ENCODE data around the gene DNAJB6. TPM values are rescaled to one million over a fixed set of nuclear protein-coding genes. Genes with fewer than 3 reads are reported as not detected.

The DNAJB6 gene
- total and polyA plus RNA-seq, 3 experiments from 2014 or later, result 121 to 147 (median 124) TPM

- POLR2A ChIA-PET, result no interaction called here
- peaks cover 11 to 30% (median 19%) of the 10 kb centered on the region in 3 donors for H3K4me1 Mint-ChIP-seq
- Histone ChIP-seq H3K9me3 (ENCODE audit: low read length) (no peaks in the 10 kb centered on the region), H3K27ac (ENCODE audit: low read depth, low read length) (peak overlapping the region; percentile 51), H3K27me3 (ENCODE audit: insufficient read depth, low read length, poor library complexity, severe bottlenecking) (no peaks in the 10 kb centered on the region), H3K4me3 (ENCODE audit: low read length) (no peak overlapping the region), H3K4me1 (ENCODE audit: insufficient read depth, low read length) (peaks cover 10% of the 10 kb centered on the region), H3K36me3 (ENCODE audit: insufficient read depth, low read length) (no peaks in the 10 kb centered on the region)
- CTCF ChIA-PET, result no interaction called here
- H3K27me3 Mint-ChIP-seq, result no peaks in the 10 kb centered on the region
- peak overlapping the region; percentile 3 to 74 (median 70) for H3K4me3 Mint-ChIP-seq
- peak overlapping the region; percentile 26 to 97 (median 91) for H3K27ac Mint-ChIP-seq
- peaks cover 0 to 67% (median 18%) of the 10 kb centered on the region in 3 donors for H3K36me3 Mint-ChIP-seq
- peak in 3 of 5 donors; percentile 21 to 65 (median 38) for DNase-seq
- no peaks in the 10 kb centered on the region for H3K9me3 Mint-ChIP-seq
These were observed 75.2 kb downstream of the DNAJB6 start for GRCh38 chr7:157412021-157412443.

GRCh38 chr7:157412491-157413180 lies 75.8 kb downstream of the DNAJB6 start:
- CTCF ChIA-PET, result no interaction called here
- Histone ChIP-seq H3K27me3 (ENCODE audit: insufficient read depth, low read length, poor library complexity, severe bottlenecking) (no peaks in the 10 kb centered on the region), H3K9me3 (ENCODE audit: low read length) (no peaks in the 10 kb centered on the region), H3K36me3 (ENCODE audit: insufficient read depth, low read length) (no peaks in the 10 kb centered on the region), H3K4me3 (ENCODE audit: low read length) (no peak overlapping the region), H3K27ac (ENCODE audit: low read depth, low read length) (peak overlapping the region; percentile 13), H3K4me1 (ENCODE audit: insufficient read depth, low read length) (peaks cover 10% of the 10 kb centered on the region)
- peaks cover 11 to 30% (median 19%) of the 10 kb centered on the region in 3 donors for H3K4me1 Mint-ChIP-seq
- POLR2A ChIA-PET, result no interaction called here
- H3K36me3 Mint-ChIP-seq, result peaks cover 0 to 69% (median 19%) of the 10 kb centered on the region in 3 donors
- H3K9me3 Mint-ChIP-seq, result no peaks in the 10 kb centered on the region
- no peaks in the 10 kb centered on the region for H3K27me3 Mint-ChIP-seq
- no peak for DNase-seq
- peak overlapping the region in 4 of 7 donors; percentile 3 to 73 (median 69) for H3K4me3 Mint-ChIP-seq
- H3K27ac Mint-ChIP-seq, result peak overlapping the region in 4 of 8 donors; percentile 11 to 97 (median 71)

- ChIA-PET POLR2A (no interaction called here), CTCF (interaction anchor here (1.1 to 1.2 kb wide), 2 partner anchors 19 to 27 kb away, joined by 3 read pairs; no protein-coding TSS in a partner anchor)
- Mint-ChIP-seq H3K27ac (peak overlapping the region in 4 of 8 donors; percentile 21 to 73 (median 36)), H3K36me3 (peaks cover 0 to 61% (median 16%) of the 10 kb centered on the region in 3 donors), H3K4me1 (peaks cover 11 to 30% (median 19%) of the 10 kb centered on the region in 3 donors), H3K4me3 (peak overlapping the region in 1 of 7 donors; percentile 79), H3K27me3 (no peaks in the 10 kb centered on the region), H3K9me3 (no peaks in the 10 kb centered on the region)
- no peak overlapping the region for H3K4me3 ChIP-seq (ENCODE audit: low read length)
- no peaks in the 10 kb centered on the region for H3K36me3 ChIP-seq (ENCODE audit: insufficient read depth, low read length)
- no peaks in the 10 kb centered on the region for H3K9me3 ChIP-seq (ENCODE audit: low read length)
- H3K4me1 ChIP-seq (ENCODE audit: insufficient read depth, low read length), result peaks cover 10% of the 10 kb centered on the region
- no peak overlapping the region for H3K27ac ChIP-seq (ENCODE audit: low read depth, low read length)
- DNase-seq, result no peak
- no peaks in the 10 kb centered on the region for H3K27me3 ChIP-seq (ENCODE audit: insufficient read depth, low read length, poor library complexity, severe bottlenecking)
These were observed 77.3 kb downstream of the DNAJB6 start for GRCh38 chr7:157413881-157414701.

- H3K4me1 ChIP-seq (ENCODE audit: insufficient read depth, low read length), result peaks cover 10% of the 10 kb centered on the region
- peak in 1 of 5 donors; percentile 37 for DNase-seq
- H3K36me3 ChIP-seq (ENCODE audit: insufficient read depth, low read length), result no peaks in the 10 kb centered on the region
- H3K27me3 ChIP-seq (ENCODE audit: insufficient read depth, low read length, poor library complexity, severe bottlenecking), result no peaks in the 10 kb centered on the region
- no peaks in the 10 kb centered on the region for H3K9me3 ChIP-seq (ENCODE audit: low read length)
- Mint-ChIP-seq H3K9me3 (no peaks in the 10 kb centered on the region), H3K27me3 (no peaks in the 10 kb centered on the region), H3K4me3 (no peak overlapping the region), H3K4me1 (peaks cover 11 to 30% (median 19%) of the 10 kb centered on the region in 3 donors), H3K27ac (peak overlapping the region in 2 of 8 donors; percentile 42 to 73), H3K36me3 (peaks cover 0 to 60% (median 16%) of the 10 kb centered on the region in 3 donors)
- POLR2A ChIA-PET, result no interaction called here
- no peak overlapping the region for H3K4me3 ChIP-seq (ENCODE audit: low read length)
- no peak overlapping the region for H3K27ac ChIP-seq (ENCODE audit: low read depth, low read length)
- CTCF ChIA-PET, result interaction anchor here (1.1 to 1.2 kb wide), 2 partner anchors 18 to 28 kb away, joined by 3 read pairs; no protein-coding TSS in a partner anchor
These were observed 77.9 kb downstream of the DNAJB6 start for GRCh38 chr7:157414702-157415096.

- H3K4me1 Mint-ChIP-seq, result peaks cover 11 to 28% (median 19%) of the 10 kb centered on the region in 3 donors
- Histone ChIP-seq H3K4me3 (ENCODE audit: low read length) (no peak overlapping the region), H3K27ac (ENCODE audit: low read depth, low read length) (no peak overlapping the region), H3K4me1 (ENCODE audit: insufficient read depth, low read length) (peaks cover 10% of the 10 kb centered on the region), H3K9me3 (ENCODE audit: low read length) (no peaks in the 10 kb centered on the region), H3K36me3 (ENCODE audit: insufficient read depth, low read length) (no peaks in the 10 kb centered on the region), H3K27me3 (ENCODE audit: insufficient read depth, low read length, poor library complexity, severe bottlenecking) (no peaks in the 10 kb centered on the region)
- H3K36me3 Mint-ChIP-seq, result peaks cover 0 to 59% (median 16%) of the 10 kb centered on the region in 3 donors
- DNase-seq, result no peak
- no peak overlapping the region for H3K27ac Mint-ChIP-seq
- CTCF ChIA-PET, result interaction anchor here (1.1 kb wide), 1 partner anchor 29 kb away, joined by 3 read pairs; no protein-coding TSS in a partner anchor
- no peaks in the 10 kb centered on the region for H3K27me3 Mint-ChIP-seq
- no peak overlapping the region for H3K4me3 Mint-ChIP-seq
- POLR2A ChIA-PET, result no interaction called here
- no peaks in the 10 kb centered on the region for H3K9me3 Mint-ChIP-seq
These were observed 78.7 kb downstream of the DNAJB6 start for GRCh38 chr7:157415486-157415885.

GRCh38 chr7:157416011-157416410 lies 79.2 kb downstream of the DNAJB6 start:
- no peak overlapping the region for H3K27ac Mint-ChIP-seq
- H3K4me1 Mint-ChIP-seq, result peaks cover 11 to 27% (median 19%) of the 10 kb centered on the region in 3 donors
- H3K4me3 Mint-ChIP-seq, result no peak overlapping the region
- no peaks in the 10 kb centered on the region for H3K36me3 ChIP-seq (ENCODE audit: insufficient read depth, low read length)
- H3K9me3 Mint-ChIP-seq, result no peaks in the 10 kb centered on the region
- ChIA-PET CTCF (no interaction called here), POLR2A (no interaction called here)
- H3K27me3 ChIP-seq (ENCODE audit: insufficient read depth, low read length, poor library complexity, severe bottlenecking), result no peaks in the 10 kb centered on the region
- no peak overlapping the region for H3K4me3 ChIP-seq (ENCODE audit: low read length)
- H3K27me3 Mint-ChIP-seq, result no peaks in the 10 kb centered on the region
- no peaks in the 10 kb centered on the region for H3K9me3 ChIP-seq (ENCODE audit: low read length)
- H3K27ac ChIP-seq (ENCODE audit: low read depth, low read length), result no peak overlapping the region
- peaks cover 0 to 59% (median 16%) of the 10 kb centered on the region in 3 donors for H3K36me3 Mint-ChIP-seq
- DNase-seq, result no peak
- H3K4me1 ChIP-seq (ENCODE audit: insufficient read depth, low read length), result peaks cover 10% of the 10 kb centered on the region

GRCh38 chr7:157418204-157419034 lies 81.6 kb downstream of the DNAJB6 start:
- H3K27me3 Mint-ChIP-seq, result no peaks in the 10 kb centered on the region
- no peak overlapping the region for H3K27ac ChIP-seq (ENCODE audit: low read depth, low read length)
- H3K9me3 ChIP-seq (ENCODE audit: low read length), result no peaks in the 10 kb centered on the region
- no peak overlapping the region for H3K4me3 Mint-ChIP-seq
- ChIA-PET CTCF (no interaction called here), POLR2A (no interaction called here)
- H3K4me1 ChIP-seq (ENCODE audit: insufficient read depth, low read length), result no peaks in the 10 kb centered on the region
- H3K4me3 ChIP-seq (ENCODE audit: low read length), result no peak overlapping the region
- H3K4me1 Mint-ChIP-seq, result peaks cover 0 to 5% (median under 1%) of the 10 kb centered on the region in 3 donors
- no peaks in the 10 kb centered on the region for H3K9me3 Mint-ChIP-seq
- no peaks in the 10 kb centered on the region for H3K27me3 ChIP-seq (ENCODE audit: insufficient read depth, low read length, poor library complexity, severe bottlenecking)
- H3K36me3 Mint-ChIP-seq, result peaks cover 0 to 49% (median 11%) of the 10 kb centered on the region in 3 donors
- H3K27ac Mint-ChIP-seq, result peak overlapping the region in 1 of 8 donors; percentile 38
- peak in 1 of 5 donors; percentile 39 for DNase-seq
- no peaks in the 10 kb centered on the region for H3K36me3 ChIP-seq (ENCODE audit: insufficient read depth, low read length)
